NT2/D1 (cell line): ENCODE data around the gene SMIM36.

ENCODE experiments used
- SUZ12 ChIP-seq: IDR thresholded peaks from 2 replicates; pipeline ENCODE4 v1.6.1; 2011; ENCODE audit not compliant: insufficient read length, insufficient read depth; ENCODE audit errors: extremely low read depth
- YY1 ChIP-seq: IDR thresholded peaks from 2 replicates; pipeline ENCODE4 v1.6.1; 2011; ENCODE audit not compliant: insufficient read length, insufficient read depth
- ZNF274 ChIP-seq: IDR thresholded peaks from 2 replicates; pipeline ENCODE4 v1.6.1; 2011; ENCODE audit warnings: mild to moderate bottlenecking, low read depth, low read length

- no peak for TF ChIP-seq SUZ12
- TF ChIP-seq YY1 = no peak
- TF ChIP-seq ZNF274 = no peak
Measured at GRCh38 chr17:55448681-55449080, 62.6 kb downstream of the SMIM36 start.
